Memory B cell (primary cell): ENCODE data around the gene TTLL8.
"Not testable (repeated sequence)": the region's sequence is repeated elsewhere in the genome, so short reads cannot be mapped to it uniquely, and the experiment has no call there.

Source experiments
- ATAC-seq: fragments of 150-1000 bp; cut with Tn5 transposase; 2 replicates; pipeline ENCODE4 v1.10.0; 2021; ENCODE audit warnings: low read depth, mild to moderate bottlenecking, moderate library complexity
- DNase-seq, 2 donors: peaks; one replicate each; pipeline ENCODE4 v3.0.0; 2022; ENCODE audit warnings: low spot score in 2 of 2
- H3K27ac Mint-ChIP-seq: one replicate; pipeline ENCODE4 v1.8.0; 2022; ENCODE audit warnings: mild to moderate bottlenecking, moderate library complexity, mixed read lengths
- H3K27me3 Mint-ChIP-seq: one replicate; pipeline ENCODE4 v1.8.0; 2022; ENCODE audit warnings: mixed read lengths
- H3K36me3 Mint-ChIP-seq: one replicate; pipeline ENCODE4 v1.8.0; 2022; ENCODE audit warnings: mild to moderate bottlenecking, mixed read lengths
- H3K4me1 Mint-ChIP-seq: one replicate; pipeline ENCODE4 v1.8.0; 2022; ENCODE audit warnings: mixed read lengths
- H3K4me3 Mint-ChIP-seq: one replicate; pipeline ENCODE4 v1.8.0; 2022; ENCODE audit warnings: mild to moderate bottlenecking, moderate library complexity, mixed read lengths
- H3K9me3 Mint-ChIP-seq: one replicate; pipeline ENCODE4 v1.8.0; 2022; ENCODE audit warnings: mixed read lengths

TTLL8 gene

GRCh38 chr22:50087646-50088045, 29.5 kb upstream of the TTLL8 start:
- H3K9me3 Mint-ChIP-seq, result peaks cover 10% of the 10 kb centered on the region
- DNase-seq (no peak), ATAC-seq (no peak)
- H3K27me3 Mint-ChIP-seq, result peaks cover 15% of the 10 kb centered on the region
- peaks cover 6% of the 10 kb centered on the region for H3K36me3 Mint-ChIP-seq
- H3K4me3 Mint-ChIP-seq, result no peak overlapping the region
- H3K4me1 Mint-ChIP-seq, result peaks cover 5% of the 10 kb centered on the region
- H3K27ac Mint-ChIP-seq, result no peak overlapping the region

- ATAC-seq, H3K36me3 Mint-ChIP-seq, H3K9me3 Mint-ChIP-seq, H3K27ac Mint-ChIP-seq, H3K4me1 Mint-ChIP-seq, DNase-seq, H3K4me3 Mint-ChIP-seq: not testable (repeated sequence)
- peaks cover 15% of the 10 kb centered on the region for H3K27me3 Mint-ChIP-seq
Measured at GRCh38 chr22:50086975-50087374, 28.9 kb upstream of the TTLL8 start.

GRCh38 chr22:50086526-50086925, 28.4 kb upstream of the TTLL8 start:
- peaks cover 5% of the 10 kb centered on the region for H3K4me1 Mint-ChIP-seq
- no peak for DNase-seq
- H3K36me3 Mint-ChIP-seq, result peaks cover 6% of the 10 kb centered on the region
- peaks cover 10% of the 10 kb centered on the region for H3K9me3 Mint-ChIP-seq
- H3K27ac Mint-ChIP-seq, result no peak overlapping the region
- ATAC-seq, result no peak
- peaks cover 18% of the 10 kb centered on the region for H3K27me3 Mint-ChIP-seq
- no peak overlapping the region for H3K4me3 Mint-ChIP-seq

- no peak within 1 kb of the TSS for H3K27ac Mint-ChIP-seq
- ATAC-seq (peak; percentile 21), DNase-seq (no peak)
- peaks cover 25% of the 10 kb centered on the region for H3K27me3 Mint-ChIP-seq
- peak within 1 kb of the TSS; percentile 53 for H3K4me3 Mint-ChIP-seq
- peaks cover 10% of the 10 kb centered on the region for H3K9me3 Mint-ChIP-seq
- peaks cover 6% of the 10 kb centered on the region for H3K36me3 Mint-ChIP-seq
- peaks cover 9% of the 10 kb centered on the region for H3K4me1 Mint-ChIP-seq
Measured at GRCh38 chr22:50085211-50085972, 27.3 kb upstream of the TTLL8 start, which contains the start of gene MLC1. MLC1 (minus strand) TSS chr22:50085426; CDS start chr22:50084902, 524 bp downstream.

GRCh38 chr22:50084614-50085021, 26.5 kb upstream of the TTLL8 start:
- Mint-ChIP-seq H3K9me3 (peaks cover 10% of the 10 kb centered on the region), H3K4me3 (no peak overlapping the region), H3K36me3 (peaks cover 6% of the 10 kb centered on the region), H3K27ac (no peak overlapping the region), H3K4me1 (peaks cover 9% of the 10 kb centered on the region), H3K27me3 (peaks cover 26% of the 10 kb centered on the region)
- DNase-seq (no peak), ATAC-seq (no peak)

- Mint-ChIP-seq H3K9me3 (peaks cover 10% of the 10 kb centered on the region), H3K4me3 (no peak overlapping the region), H3K4me1 (peaks cover 9% of the 10 kb centered on the region), H3K36me3 (peaks cover 6% of the 10 kb centered on the region), H3K27me3 (peaks cover 27% of the 10 kb centered on the region), H3K27ac (no peak overlapping the region)
- ATAC-seq, result no peak
- no peak for DNase-seq
Measured at GRCh38 chr22:50084080-50084477, 26.0 kb upstream of the TTLL8 start.

- Mint-ChIP-seq H3K9me3 (peaks cover 10% of the 10 kb centered on the region), H3K4me3 (no peak overlapping the region), H3K27me3 (peaks cover 27% of the 10 kb centered on the region), H3K27ac (no peak overlapping the region), H3K4me1 (peaks cover 9% of the 10 kb centered on the region), H3K36me3 (peaks cover 6% of the 10 kb centered on the region)
- no peak for DNase-seq
- no peak for ATAC-seq
Measured at GRCh38 chr22:50083462-50084079, 25.5 kb upstream of the TTLL8 start.

GRCh38 chr22:50082961-50083461, 24.9 kb upstream of the TTLL8 start:
- ATAC-seq, result no peak
- Mint-ChIP-seq H3K27ac (no peak overlapping the region), H3K9me3 (peaks cover 10% of the 10 kb centered on the region), H3K36me3 (peaks cover 6% of the 10 kb centered on the region), H3K27me3 (peaks cover 27% of the 10 kb centered on the region), H3K4me1 (peaks cover 9% of the 10 kb centered on the region), H3K4me3 (no peak overlapping the region)
- DNase-seq, result no peak

GRCh38 chr22:50082197-50082715, 24.2 kb upstream of the TTLL8 start:
- no peak overlapping the region for H3K4me3 Mint-ChIP-seq
- DNase-seq (no peak), ATAC-seq (no peak)
- H3K4me1 Mint-ChIP-seq, result peaks cover 9% of the 10 kb centered on the region
- H3K36me3 Mint-ChIP-seq, result peaks cover 5% of the 10 kb centered on the region
- no peak overlapping the region for H3K27ac Mint-ChIP-seq
- peaks cover 26% of the 10 kb centered on the region for H3K27me3 Mint-ChIP-seq
- H3K9me3 Mint-ChIP-seq, result peaks cover 6% of the 10 kb centered on the region

- Mint-ChIP-seq H3K36me3 (peaks cover 1% of the 10 kb centered on the region), H3K27me3 (peaks cover 24% of the 10 kb centered on the region), H3K9me3 (peaks cover 1% of the 10 kb centered on the region), H3K4me1 (peaks cover 10% of the 10 kb centered on the region), H3K4me3 (no peak overlapping the region), H3K27ac (no peak overlapping the region)
- ATAC-seq (no peak), DNase-seq (no peak)
Measured at GRCh38 chr22:50081426-50082196, 23.5 kb upstream of the TTLL8 start.

- no peak overlapping the region for H3K4me3 Mint-ChIP-seq
- H3K4me1 Mint-ChIP-seq, result peaks cover 10% of the 10 kb centered on the region
- H3K9me3 Mint-ChIP-seq, result no peaks in the 10 kb centered on the region
- ATAC-seq (no peak), DNase-seq (no peak)
- peaks cover 28% of the 10 kb centered on the region for H3K27me3 Mint-ChIP-seq
- no peak overlapping the region for H3K27ac Mint-ChIP-seq
- no peaks in the 10 kb centered on the region for H3K36me3 Mint-ChIP-seq
Measured at GRCh38 chr22:50080077-50080465, 22.0 kb upstream of the TTLL8 start.

GRCh38 chr22:50078761-50079160, 20.7 kb upstream of the TTLL8 start:
- DNase-seq (no peak), ATAC-seq (no peak)
- Mint-ChIP-seq H3K27ac (no peak overlapping the region), H3K4me1 (peaks cover 9% of the 10 kb centered on the region), H3K36me3 (no peaks in the 10 kb centered on the region), H3K27me3 (peaks cover 30% of the 10 kb centered on the region), H3K9me3 (no peaks in the 10 kb centered on the region), H3K4me3 (no peak overlapping the region)

GRCh38 chr22:50078246-50078645, 20.1 kb upstream of the TTLL8 start:
- Mint-ChIP-seq H3K27me3 (peaks cover 29% of the 10 kb centered on the region), H3K4me3 (no peak overlapping the region), H3K9me3 (no peaks in the 10 kb centered on the region), H3K4me1 (peaks cover 9% of the 10 kb centered on the region), H3K36me3 (no peaks in the 10 kb centered on the region), H3K27ac (no peak overlapping the region)
- DNase-seq (no peak), ATAC-seq (no peak)
